ENCODE measurements around the gene MPP7. TPM values are rescaled to one million over a fixed set of nuclear protein-coding genes. Genes with fewer than 3 reads are reported as not detected.
"Not testable (repeated sequence)": the region's sequence is repeated elsewhere in the genome, so short reads cannot be mapped to it uniquely, and the experiment has no call there.

Gene MPP7
- 1 to 10 TPM; 4.0 to 4.3 TPM for total RNA-seq

- Mint-ChIP-seq H3K36me3 (ENCODE audit: low read depth) (no peaks in the 10 kb centered on the region), H3K27me3 (peaks cover 29% of the 10 kb centered on the region), H3K4me3 (peak within 1 kb of the TSS; percentile 83), H3K4me1 (peaks cover 22% of the 10 kb centered on the region), H3K27ac (peak within 1 kb of the TSS; percentile 21), H3K9me3 (no peaks in the 10 kb centered on the region)
- CTCF ChIA-PET = interaction anchor here (0.7 to 4.7 kb wide), 25 partner anchors 10 to 799 kb away, joined by 3 to 75 read pairs (median 5); partner anchors contain the start of gene RAB18
- peak; percentile 96 for DNase-seq
- POLR2A ChIA-PET = interaction anchor here (0.6 to 3.6 kb wide), 9 partner anchors 9 to 78 kb away, joined by 3 to 38 read pairs (median 5); no protein-coding TSS in a partner anchor
These were observed at the start of gene MPP7 for GRCh38 chr10:28302638-28303488. MPP7 (minus strand) TSS chr10:28303064; CDS start chr10:28238604, 64,460 bp downstream.

- Mint-ChIP-seq H3K4me3 (no peak overlapping the region), H3K4me1 (no peaks in the 10 kb centered on the region), H3K9me3 (peaks cover 5% of the 10 kb centered on the region), H3K27ac (no peak overlapping the region), H3K36me3 (ENCODE audit: low read depth) (peaks cover 7% of the 10 kb centered on the region), H3K27me3 (peaks cover 10% of the 10 kb centered on the region)
- POLR2A ChIA-PET = interaction anchor here (1.8 kb wide), 1 partner anchor 18 kb away, joined by 6 read pairs; no protein-coding TSS in a partner anchor
- CTCF ChIA-PET = interaction anchor here (1.0 to 1.4 kb wide), 2 partner anchors 15 to 31 kb away, joined by 3 to 5 read pairs; no protein-coding TSS in a partner anchor
- DNase-seq = no peak
These were observed 47.0 kb upstream of the MPP7 start for GRCh38 chr10:28349892-28350291.

GRCh38 chr10:28343987-28344895, 41.4 kb upstream of the MPP7 start:
- H3K27me3 Mint-ChIP-seq = peaks cover 20% of the 10 kb centered on the region
- H3K4me3 Mint-ChIP-seq = no peak overlapping the region
- POLR2A ChIA-PET = interaction anchor here (1.2 kb wide), 1 partner anchor 9 kb away, joined by 4 read pairs; no protein-coding TSS in a partner anchor
- H3K4me1 Mint-ChIP-seq = peaks cover 7% of the 10 kb centered on the region
- peaks cover 23% of the 10 kb centered on the region for H3K36me3 Mint-ChIP-seq (ENCODE audit: low read depth)
- H3K27ac Mint-ChIP-seq = no peak overlapping the region
- H3K9me3 Mint-ChIP-seq = peaks cover 27% of the 10 kb centered on the region
- DNase-seq = no peak
- CTCF ChIA-PET = interaction anchor here (0.6 to 2.1 kb wide), 2 partner anchors 49 to 864 kb away, joined by 3 to 5 read pairs; no protein-coding TSS in a partner anchor

- Mint-ChIP-seq H3K4me3 (no peak overlapping the region), H3K27me3 (peaks cover 20% of the 10 kb centered on the region), H3K4me1 (peaks cover 7% of the 10 kb centered on the region), H3K36me3 (ENCODE audit: low read depth) (peaks cover 24% of the 10 kb centered on the region), H3K9me3 (peaks cover 27% of the 10 kb centered on the region), H3K27ac (no peak overlapping the region)
- CTCF ChIA-PET = interaction anchor here (2.1 kb wide), 1 partner anchor 50 kb away, joined by 5 read pairs; no protein-coding TSS in a partner anchor
- POLR2A ChIA-PET = interaction anchor here (0.6 kb wide), 1 partner anchor 159 kb away, joined by 6 read pairs; no protein-coding TSS in a partner anchor
- DNase-seq = no peak
These were observed 40.4 kb upstream of the MPP7 start for GRCh38 chr10:28343252-28343651.

- peaks cover 24% of the 10 kb centered on the region for H3K36me3 Mint-ChIP-seq (ENCODE audit: low read depth)
- CTCF ChIA-PET, H3K27ac Mint-ChIP-seq, DNase-seq, POLR2A ChIA-PET, H3K4me3 Mint-ChIP-seq: not testable (repeated sequence)
- H3K9me3 Mint-ChIP-seq = peaks cover 27% of the 10 kb centered on the region
- peaks cover 12% of the 10 kb centered on the region for H3K4me1 Mint-ChIP-seq
- peaks cover 22% of the 10 kb centered on the region for H3K27me3 Mint-ChIP-seq
These were observed 38.8 kb upstream of the MPP7 start for GRCh38 chr10:28341679-28342078.

- no peaks in the 10 kb centered on the region for H3K36me3 Mint-ChIP-seq (ENCODE audit: low read depth)
- no peak for DNase-seq
- H3K27me3 Mint-ChIP-seq = peaks cover 9% of the 10 kb centered on the region
- H3K4me1 Mint-ChIP-seq = peaks cover 52% of the 10 kb centered on the region
- ChIA-PET POLR2A (interaction anchor here (2.6 to 5.2 kb wide), 3 partner anchors 30 to 48 kb away, joined by 6 to 100 read pairs (median 38); partner anchors contain the start of gene MPP7), CTCF (interaction anchor here (4.6 to 7.0 kb wide), 2 partner anchors 30 to 48 kb away, joined by 25 to 62 read pairs; partner anchors contain the start of gene MPP7)
- H3K4me3 Mint-ChIP-seq = peak overlapping the region; percentile 17
- H3K9me3 Mint-ChIP-seq = peaks cover 2% of the 10 kb centered on the region
- no peak overlapping the region for H3K27ac Mint-ChIP-seq
These were observed 29.9 kb upstream of the MPP7 start for GRCh38 chr10:28332726-28333125.

DNA sequence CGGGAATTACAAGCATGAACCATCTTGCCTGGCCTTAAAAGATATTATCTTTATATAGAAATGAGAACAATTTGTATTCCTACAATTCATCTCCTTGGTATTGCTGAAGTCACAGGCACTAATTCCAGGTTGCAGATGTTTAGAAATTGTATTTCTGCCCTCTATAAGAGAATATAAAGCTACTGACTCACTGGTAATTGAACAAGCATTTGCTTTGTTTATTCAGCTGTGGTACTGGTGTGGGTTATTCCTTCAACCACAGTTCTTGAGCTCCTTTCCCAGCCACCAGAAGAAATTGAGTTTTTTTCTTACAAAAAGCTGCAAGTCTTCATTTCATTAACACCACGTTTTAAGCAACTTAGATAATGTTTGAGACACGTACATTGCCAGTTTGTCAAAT, 29.0 kb upstream of the MPP7 start:
- peak overlapping the region; percentile 7 for H3K27ac Mint-ChIP-seq
- H3K9me3 Mint-ChIP-seq = peaks cover 2% of the 10 kb centered on the region
- H3K4me1 Mint-ChIP-seq = peaks cover 50% of the 10 kb centered on the region
- ChIA-PET CTCF (interaction anchor here (1.0 to 7.0 kb wide), 3 partner anchors 29 to 81 kb away, joined by 3 to 62 read pairs (median 25); partner anchors contain the start of gene MPP7), POLR2A (interaction anchor here (1.1 to 5.2 kb wide), 3 partner anchors 29 to 35 kb away, joined by 4 to 100 read pairs (median 4); partner anchors contain the start of gene MPP7)
- peaks cover 3% of the 10 kb centered on the region for H3K27me3 Mint-ChIP-seq
- DNase-seq = no peak
- no peak overlapping the region for H3K4me3 Mint-ChIP-seq
- H3K36me3 Mint-ChIP-seq (ENCODE audit: low read depth) = no peaks in the 10 kb centered on the region

GRCh38 chr10:28331066-28331465, 28.2 kb upstream of the MPP7 start:
- no peak for DNase-seq
- H3K27ac Mint-ChIP-seq = no peak overlapping the region
- POLR2A ChIA-PET = interaction anchor here (1.1 to 5.2 kb wide), 4 partner anchors 28 to 35 kb away, joined by 4 to 100 read pairs (median 6); partner anchors contain the start of gene MPP7
- H3K9me3 Mint-ChIP-seq = peaks cover 2% of the 10 kb centered on the region
- H3K36me3 Mint-ChIP-seq (ENCODE audit: low read depth) = no peaks in the 10 kb centered on the region
- peaks cover 1% of the 10 kb centered on the region for H3K27me3 Mint-ChIP-seq
- no peak overlapping the region for H3K4me3 Mint-ChIP-seq
- CTCF ChIA-PET = interaction anchor here (4.6 to 7.0 kb wide), 2 partner anchors 28 to 49 kb away, joined by 25 to 62 read pairs; partner anchors contain the start of gene MPP7
- H3K4me1 Mint-ChIP-seq = peaks cover 49% of the 10 kb centered on the region

DNA sequence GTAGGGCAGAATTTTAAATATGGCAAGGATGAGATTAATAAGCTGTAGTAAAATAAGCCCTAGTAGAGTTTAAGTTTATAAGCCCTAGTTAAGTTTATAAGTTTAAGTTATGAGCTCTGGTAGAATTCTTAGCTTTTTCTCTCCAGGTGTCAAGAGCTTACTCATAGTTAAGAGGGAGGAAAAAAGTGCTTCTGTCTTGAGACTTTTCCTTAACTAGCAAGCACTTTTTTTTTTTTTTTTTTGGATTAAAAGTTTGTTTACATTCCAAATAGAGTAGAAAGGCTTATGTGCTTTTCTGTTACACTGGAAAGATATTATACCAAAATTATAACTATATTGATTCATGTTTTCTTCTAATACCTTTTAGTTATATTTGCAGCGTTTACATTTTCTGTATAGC, 25.5 kb upstream of the MPP7 start:
- ChIA-PET POLR2A (no interaction called here), CTCF (interaction anchor here (0.6 to 2.3 kb wide), 4 partner anchors 25 to 65 kb away, joined by 3 to 7 read pairs (median 5); partner anchors contain the start of gene MPP7)
- H3K4me1 Mint-ChIP-seq = peaks cover 28% of the 10 kb centered on the region

DNA sequence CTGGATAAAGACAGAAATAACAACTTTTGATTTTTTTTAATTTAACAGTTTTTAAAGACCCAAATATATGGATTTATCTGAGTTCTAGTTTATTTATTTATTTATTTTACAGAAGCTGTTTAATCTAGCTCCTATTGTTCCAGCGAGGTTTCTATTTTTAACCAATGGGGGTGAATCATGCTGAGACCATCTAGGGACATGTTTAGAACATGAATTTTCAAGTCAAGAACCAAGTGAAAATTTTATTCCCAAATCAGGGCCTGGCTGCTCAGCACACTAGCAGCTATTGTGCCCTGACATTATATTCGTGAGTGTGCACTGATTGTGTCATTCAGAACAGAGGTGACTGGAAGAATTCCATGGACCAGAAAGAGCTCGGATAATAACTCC, 24.6 kb upstream of the MPP7 start:
- no peak overlapping the region for H3K4me3 Mint-ChIP-seq
- no peak for DNase-seq
- no peaks in the 10 kb centered on the region for H3K27me3 Mint-ChIP-seq
- ChIA-PET CTCF (interaction anchor here (0.6 to 7.6 kb wide), 5 partner anchors 15 to 139 kb away, joined by 3 to 35 read pairs (median 5); partner anchors contain the start of gene MPP7), POLR2A (no interaction called here)
- no peaks in the 10 kb centered on the region for H3K9me3 Mint-ChIP-seq
- no peak overlapping the region for H3K27ac Mint-ChIP-seq
- no peaks in the 10 kb centered on the region for H3K36me3 Mint-ChIP-seq (ENCODE audit: low read depth)
- peaks cover 22% of the 10 kb centered on the region for H3K4me1 Mint-ChIP-seq

More for the DNA sequence above, 25.5 kb upstream of the MPP7 start:
- Mint-ChIP-seq H3K27me3 (no peaks in the 10 kb centered on the region), H3K36me3 (ENCODE audit: low read depth) (no peaks in the 10 kb centered on the region), H3K9me3 (no peaks in the 10 kb centered on the region), H3K4me3 (no peak overlapping the region), H3K27ac (no peak overlapping the region)
- no peak for DNase-seq

- no peaks in the 10 kb centered on the region for H3K36me3 Mint-ChIP-seq (ENCODE audit: low read depth)
- no peak overlapping the region for H3K4me3 Mint-ChIP-seq
- CTCF ChIA-PET = interaction anchor here (0.6 to 7.6 kb wide), 6 partner anchors 14 to 138 kb away, joined by 3 to 35 read pairs (median 3); partner anchors contain the start of gene MPP7
- no peaks in the 10 kb centered on the region for H3K27me3 Mint-ChIP-seq
- H3K4me1 Mint-ChIP-seq = peaks cover 15% of the 10 kb centered on the region
- POLR2A ChIA-PET = no interaction called here
- H3K27ac Mint-ChIP-seq = no peak overlapping the region
- H3K9me3 Mint-ChIP-seq = no peaks in the 10 kb centered on the region
- DNase-seq = no peak
These were observed 23.9 kb upstream of the MPP7 start for GRCh38 chr10:28326516-28327490.

Measured in activated CD4-positive, alpha-beta memory T cell treated with anti-CD3 and anti-CD28 coated beads, Interleukin-2, amount 10 ng/mL, durations not matched to agents 7 days and 5 days (primary cell).